Heart right ventricle (tissue), 16 donors: ENCODE data around the gene PDE4D. TPM values are rescaled to one million over a fixed set of nuclear protein-coding genes. Genes with fewer than 3 reads are reported as not detected.

Experiments used
- ATAC-seq, 8 donors: fragments of 200-7000 bp; cut with Tn5 transposase; one replicate each; pipeline ENCODE4 v1.9.1; 2020; ENCODE audit warnings: mild to moderate bottlenecking in 8 of 8, moderate library complexity in 8 of 8, moderate number of reproducible peaks in 1 of 8
- DNase-seq, 2 donors: peaks; one replicate each; pipeline ENCODE4 v3.0.0-alpha.2; 2020
- H3K27ac ChIP-seq, 10 donors: fragments of 200-600 bp; sonication (generic) in 2 of 10; one replicate each; pipeline versions ENCODE4 v1.5.0 to v1.8.0; 2020 to 2022; ENCODE audit warnings: mild to moderate bottlenecking in 3 of 10
- H3K27me3 ChIP-seq, 7 donors: fragments of 200-600 bp; one replicate each; pipeline ENCODE4 v1.8.0; 2021 to 2022; ENCODE audit warnings: mild to moderate bottlenecking in 2 of 7
- H3K36me3 ChIP-seq, 9 donors: fragments of 200-600 bp; sonication (generic) in 1 of 9; one replicate each; pipeline versions ENCODE4 v1.5.0 to v1.8.0; 2020 to 2022; ENCODE audit warnings: mild to moderate bottlenecking in 2 of 9
- H3K4me1 ChIP-seq, 9 donors: fragments of 200-600 bp; sonication (generic) in 1 of 9; one replicate each; pipeline versions ENCODE4 v1.5.0 to v1.8.0; 2020 to 2022; ENCODE audit warnings: mild to moderate bottlenecking in 4 of 9
- H3K4me3 ChIP-seq, 10 donors: fragments of 200-600 bp; sonication (generic) in 2 of 10; one replicate each; pipeline versions ENCODE4 v1.5.0 to v1.8.0; 2020 to 2022; ENCODE audit warnings: mild to moderate bottlenecking in 7 of 10, moderate library complexity in 2 of 10
- H3K9me3 ChIP-seq, 11 donors: fragments of 200-600 bp in 10 of 11; sonication (generic) in 2 of 11; one replicate each; pipeline versions ENCODE4 v1.5.0 to v1.8.0; 2013 to 2022; ENCODE audit warnings: mild to moderate bottlenecking in 2 of 11, control low read depth in 1 of 11, moderate library complexity in 1 of 11
- CTCF ChIP-seq, 9 donors: fragments of 200-600 bp; sonication (generic) in 2 of 9; IDR thresholded peaks; one replicate each; pipeline versions ENCODE4 v1.5.0 to v1.8.0; 2021 to 2022; ENCODE audit warnings: antibody characterized with exemption in 9 of 9, mild to moderate bottlenecking in 5 of 9, moderate library complexity in 1 of 9
- WGBS, 2 donors: extraction: QIAGEN DNeasy Blood & Tissue Kit; methylation state at CpG; one replicate each; pipeline ENCODE4 v1.1.7; 2013; ENCODE audit warnings: inconsistent platforms in 1 of 2; 5-methylcytosine and 5-hydroxymethylcytosine counted together
- intact Hi-C, 10 donors: fragments of 100-400 bp; cut with DNase I; formaldehyde crosslinking; loops; one replicate each; pipeline versions ENCODE4 v1.11.1 to v1.14.2; 2022
- polyA plus RNA-seq, 2 donors: library from polyadenylated mRNA; stranded (reverse); fragments of 200-250 nt; gene quantifications; one replicate each; pipeline ENCODE4 v1.2.3, GENCODE V29; 2013
- total RNA-seq, 10 donors: library from RNA; stranded (reverse); fragmentation: NEBNext Ultra II Directional in 3 of 10; extraction: Animal tissue kit (Norgen Biotek cat#: 25700) in 3 of 10; gene quantifications; one replicate each; pipeline versions ENCODE4 v1.2.1 to v1.2.4, GENCODE V29; 2021 to 2023
- donor health status: Arrhythmogenic right ventricular cardiomyopathy.
- donor health status: ischemic (EF 13 %, LVEDD 7.1; RV severe dilation, severe dysfunction).
- donor health status: healthy with polysubstance abuse.
- donor health status: DM: no; HTN: yes; CAD: no.
- donor health status: DM: no; HTN: no; CAD: no.
- donor health status: ischemic (EF 25% LVEDD 6.9; RV normal size, moderate dysfunction).
- donor health status: ischemic (EF 25% LVEDD 5.7; RV mildly dilated, moderate dysfunction).
- donor health status: healthy.
- donor health status: DM: yes; HTN: yes; CAD: no.
- donor health status: Ischemic cardiomyopathy.
- donor health status: ischemic (EF 35%, LVEDD 5.7; RV mildly dilated, moderate dysfunction).
- donor health status: nonischemic (EF 11% LVEDD 7.7; RV severe dilation, severe dysfunction).
- donor health status: DM: yes; HTN: yes; CAD: no.
- donor health status: PGD.
- donor health status: ischemic (EF 29% LVEDD 5.4; RV normal size, mild dysfunction).
- donor health status: nonischemic (EF 23%, LVEDD 6.1; RV moderate dilation, normal function).

PDE4D gene
- total and polyA plus RNA-seq, 12 donors: 5.8 to 83.2 (median 39.5) TPM

- no peaks in the 10 kb centered on the region for H3K27me3 ChIP-seq
- H3K27ac ChIP-seq: no peak overlapping the region
- no peak for TF ChIP-seq CTCF (IDR thresholded peaks at IDR 0.05)
- ATAC-seq (no peak), DNase-seq (no peak)
- H3K4me3 ChIP-seq: no peak overlapping the region
- H3K36me3 ChIP-seq: no peaks in the 10 kb centered on the region
- 76 to 77% methylated on average over 1 of the region's 1 CpG for WGBS, 2 donors
- intact Hi-C loops: no loop called here
- H3K4me1 ChIP-seq: peaks cover 0 to 5% (median 0%) of the 10 kb centered on the region in 9 donors
- no peaks in the 10 kb centered on the region for H3K9me3 ChIP-seq
Observed at GRCh38 chr5:59086024-59086423, 807.5 kb downstream of the PDE4D start.

DNA sequence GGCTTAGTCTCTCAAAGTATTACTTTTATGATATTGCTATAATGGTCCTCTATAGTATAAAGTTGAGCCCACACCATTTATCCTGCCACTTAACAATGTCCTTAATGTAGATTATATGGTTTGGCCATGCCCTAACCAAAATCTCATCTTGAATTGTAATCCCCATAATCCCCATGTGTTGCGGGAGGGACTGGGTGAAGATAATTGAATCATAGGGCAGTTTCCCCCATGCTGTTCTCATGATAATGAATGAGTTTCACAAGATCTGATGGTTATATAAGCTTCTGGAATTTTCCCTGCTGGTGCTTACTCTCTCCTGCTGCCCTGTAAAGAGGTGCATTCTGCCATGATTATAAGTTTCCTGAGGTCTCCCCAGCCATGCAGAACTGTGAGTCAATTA, 811.8 kb downstream of the PDE4D start:
- 94 to 98% methylated on average over 1 of the region's 1 CpG for WGBS, 2 donors
- intact Hi-C loops: no loop called here
- ATAC-seq: no peak
- Histone ChIP-seq H3K4me3 (no peak overlapping the region), H3K4me1 (peaks cover 0 to 10% (median 0%) of the 10 kb centered on the region in 9 donors), H3K27ac (no peak overlapping the region), H3K9me3 (no peaks in the 10 kb centered on the region), H3K36me3 (no peaks in the 10 kb centered on the region), H3K27me3 (no peaks in the 10 kb centered on the region)
- no peak for TF ChIP-seq CTCF (IDR thresholded peaks at IDR 0.05)
- DNase-seq: no peak

DNA sequence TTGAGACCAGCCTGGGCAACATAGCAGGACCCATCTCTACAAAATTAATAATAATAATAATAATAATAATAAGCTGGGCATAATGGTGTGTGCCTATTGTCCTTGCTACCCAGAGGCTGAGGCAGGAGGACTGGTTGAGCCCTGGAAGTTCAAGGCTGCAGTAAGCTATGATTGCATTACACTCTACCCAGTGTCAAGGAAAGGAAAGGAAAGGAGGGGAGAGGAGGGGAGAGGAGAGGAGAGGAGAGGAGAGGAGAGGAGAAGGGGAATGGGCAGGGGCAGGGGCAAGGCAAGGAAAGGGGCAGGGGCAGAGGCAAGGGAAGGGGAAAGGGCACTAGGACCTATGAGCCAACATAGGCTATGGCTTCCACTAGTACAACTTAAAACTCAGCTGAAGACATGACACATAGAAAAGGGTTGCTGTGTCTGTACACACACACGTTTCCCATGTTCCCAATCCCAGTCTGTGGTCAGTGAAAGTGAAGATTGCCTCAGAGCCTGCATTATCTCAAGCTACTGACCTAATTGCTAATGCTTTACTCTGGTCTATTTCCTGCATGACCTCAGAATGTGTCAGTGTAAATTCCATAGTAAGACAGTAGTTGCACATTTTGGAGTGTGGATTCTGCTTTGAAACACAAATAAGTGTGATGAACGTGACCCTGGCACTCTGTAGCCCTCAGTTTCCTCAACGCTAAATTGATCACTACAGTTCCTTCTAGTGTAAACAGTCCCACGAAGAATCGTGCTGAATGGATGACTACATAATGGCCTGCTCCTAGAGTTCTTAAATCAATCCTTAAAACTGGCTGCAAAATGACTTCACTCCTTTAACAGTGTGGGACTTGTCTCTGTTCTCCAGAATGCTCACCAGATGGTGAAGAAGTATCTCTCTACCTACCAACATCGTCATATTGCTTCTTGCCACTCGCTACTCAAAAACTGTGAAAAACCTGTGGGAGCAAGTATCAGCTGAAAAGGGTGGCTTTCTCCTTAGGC, 813.6 kb downstream of the PDE4D start:
- peak overlapping the region in 5 of 10 donors; percentile 6 to 63 (median 20) for H3K27ac ChIP-seq
- 54 to 59% methylated on average over 7 of the region's 7 CpGs for whole genome bisulfite sequencing, 2 donors
- no peaks in the 10 kb centered on the region for H3K27me3 ChIP-seq
- intact Hi-C loops: no loop called here
- ATAC-seq: peak; percentile 79 to 99 (median 88)
- no peak overlapping the region for H3K4me3 ChIP-seq
- H3K4me1 ChIP-seq: peaks cover 0 to 10% (median 0%) of the 10 kb centered on the region in 9 donors
- H3K9me3 ChIP-seq: no peaks in the 10 kb centered on the region
- DNase-seq: peak in 1 of 2 donors; percentile 11
- TF ChIP-seq CTCF (IDR thresholded peaks at IDR 0.05): no peak
- H3K36me3 ChIP-seq: no peaks in the 10 kb centered on the region

GRCh38 chr5:59071755-59072549, 821.6 kb downstream of the PDE4D start:
- Histone ChIP-seq H3K27me3 (no peaks in the 10 kb centered on the region), H3K4me3 (no peak overlapping the region), H3K9me3 (no peaks in the 10 kb centered on the region), H3K36me3 (no peaks in the 10 kb centered on the region), H3K27ac (no peak overlapping the region), H3K4me1 (peaks cover 0 to 7% (median 3%) of the 10 kb centered on the region in 9 donors)
- intact Hi-C loops: no loop called here
- no peak for ATAC-seq
- TF ChIP-seq CTCF (IDR thresholded peaks at IDR 0.05): no peak
- DNase-seq: no peak
- 92 to 95% methylated on average over 12 of the region's 12 CpGs for WGBS, 2 donors
